MM.1S (cell line): ENCODE results near the gene ELMOD1.

Source experiments
- CTCF ChIP-seq: fragments of 300-600 bp; sonication (generic); IDR thresholded peaks from 2 replicates; pipeline ENCODE4 v1.5.1; 2016; ENCODE audit warnings: antibody characterized with exemption, low read length, mixed read lengths
- EZH2 ChIP-seq: fragments of 300-600 bp; sonication (generic); optimal IDR thresholded peaks from 2 replicates; pipeline ENCODE3; 2017; ENCODE audit warnings: low read depth, mild to moderate bottlenecking, antibody characterized with exemption, low read length, mixed read lengths

DNA sequence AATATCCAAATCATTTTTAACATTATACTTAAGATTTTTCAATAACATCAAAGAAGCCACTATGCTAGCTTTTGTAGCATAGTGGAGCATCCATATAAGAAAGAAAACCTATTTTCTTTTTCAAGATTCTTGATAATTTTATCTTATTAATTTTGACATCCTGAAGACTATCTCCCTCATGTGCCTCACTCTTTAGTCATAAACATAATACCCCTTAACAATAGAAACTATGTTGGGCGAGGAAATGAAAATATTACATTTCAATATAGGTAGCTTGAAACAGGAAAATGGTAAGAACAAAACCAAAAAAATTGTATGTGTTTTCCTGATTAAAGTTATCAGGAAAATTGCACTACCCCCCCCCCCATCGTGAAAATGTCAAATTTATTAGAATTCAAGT, 40.1 kb downstream of the ELMOD1 start:
- TF ChIP-seq CTCF, result no peak
- no peak for TF ChIP-seq EZH2
